Heart left ventricle (tissue), 13 donors: Measurements from ENCODE around the gene ROPN1L.

Experiments
- POLR2A ChIP-seq, 2 donors: fragments of 450-650 bp; IDR thresholded peaks; one replicate each; pipeline ENCODE4 v1.6.1; 2017; ENCODE audit warnings: antibody characterized with exemption in 2 of 2, mild to moderate bottlenecking in 2 of 2, moderate library complexity in 2 of 2
- TF ChIP-seq, protein P1 (sequence below), 12 donors: fragments of 200-600 bp; sonication (generic) in 4 of 12; IDR thresholded peaks; one replicate each; pipeline versions ENCODE4 v1.5.0 to v1.8.0; 2018 to 2022; ENCODE audit warnings: antibody characterized with exemption in 12 of 12, mild to moderate bottlenecking in 5 of 12
- donor health status: ischemic (EF 13 %, LVEDD 7.1; RV severe dilation, severe dysfunction).
- donor health status: DM: no; HTN: yes; CAD: no.
- donor health status: DM: no; HTN: no; CAD: no.
- donor health status: ischemic (EF 25% LVEDD 6.9; RV normal size, moderate dysfunction).
- donor health status: ischemic (EF 25% LVEDD 5.7; RV mildly dilated, moderate dysfunction).
- donor health status: ischemic (EF 35%, LVEDD 5.7; RV mildly dilated, moderate dysfunction).
- donor health status: nonischemic (EF 11% LVEDD 7.7; RV severe dilation, severe dysfunction).
- donor health status: DM: yes; HTN: yes; CAD: no.
- donor health status: PGD.
- donor health status: ischemic (EF 29% LVEDD 5.4; RV normal size, mild dysfunction).
- donor health status: nonischemic (EF 23%, LVEDD 6.1; RV moderate dilation, normal function).

DNA sequence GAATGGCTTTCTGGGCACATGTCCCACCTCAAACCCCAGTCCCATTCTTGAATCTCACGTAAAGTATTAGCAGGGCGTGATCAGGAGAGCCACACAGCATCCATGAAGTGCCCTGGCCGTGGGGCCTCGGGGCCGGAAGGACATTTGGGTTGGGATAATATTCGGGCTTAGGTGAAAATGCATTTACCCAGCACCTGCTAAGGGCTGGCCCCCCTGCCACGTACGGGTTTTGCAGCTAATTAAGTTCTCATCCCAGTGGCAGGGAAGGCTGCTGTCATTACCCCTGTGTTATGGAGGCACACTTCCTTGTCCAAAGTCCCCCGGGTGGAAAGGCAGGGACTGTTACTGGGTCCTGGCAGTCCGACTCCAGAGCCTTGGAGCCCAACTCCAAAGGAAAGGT is 29.0 kb downstream of the ROPN1L start:
- TF ChIP-seq, protein P1, sequence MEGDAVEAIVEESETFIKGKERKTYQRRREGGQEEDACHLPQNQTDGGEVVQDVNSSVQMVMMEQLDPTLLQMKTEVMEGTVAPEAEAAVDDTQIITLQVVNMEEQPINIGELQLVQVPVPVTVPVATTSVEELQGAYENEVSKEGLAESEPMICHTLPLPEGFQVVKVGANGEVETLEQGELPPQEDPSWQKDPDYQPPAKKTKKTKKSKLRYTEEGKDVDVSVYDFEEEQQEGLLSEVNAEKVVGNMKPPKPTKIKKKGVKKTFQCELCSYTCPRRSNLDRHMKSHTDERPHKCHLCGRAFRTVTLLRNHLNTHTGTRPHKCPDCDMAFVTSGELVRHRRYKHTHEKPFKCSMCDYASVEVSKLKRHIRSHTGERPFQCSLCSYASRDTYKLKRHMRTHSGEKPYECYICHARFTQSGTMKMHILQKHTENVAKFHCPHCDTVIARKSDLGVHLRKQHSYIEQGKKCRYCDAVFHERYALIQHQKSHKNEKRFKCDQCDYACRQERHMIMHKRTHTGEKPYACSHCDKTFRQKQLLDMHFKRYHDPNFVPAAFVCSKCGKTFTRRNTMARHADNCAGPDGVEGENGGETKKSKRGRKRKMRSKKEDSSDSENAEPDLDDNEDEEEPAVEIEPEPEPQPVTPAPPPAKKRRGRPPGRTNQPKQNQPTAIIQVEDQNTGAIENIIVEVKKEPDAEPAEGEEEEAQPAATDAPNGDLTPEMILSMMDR (IDR thresholded peaks at IDR 0.05) = no peak
- TF ChIP-seq POLR2A (IDR thresholded peaks at IDR 0.05) = no peak
